Heart left ventricle (tissue), 13 donors: Measurements from ENCODE around the gene AKAP10.

Source experiments
- CTCF ChIP-seq, 12 donors: fragments of 200-600 bp; sonication (generic) in 4 of 12; IDR thresholded peaks; one replicate each; pipeline versions ENCODE4 v1.5.0 to v1.8.0; 2018 to 2022; ENCODE audit warnings: antibody characterized with exemption in 12 of 12, mild to moderate bottlenecking in 5 of 12
- POLR2A ChIP-seq, 2 donors: fragments of 450-650 bp; IDR thresholded peaks; one replicate each; pipeline ENCODE4 v1.6.1; 2017; ENCODE audit warnings: antibody characterized with exemption in 2 of 2, mild to moderate bottlenecking in 2 of 2, moderate library complexity in 2 of 2
- donor health status: ischemic (EF 13 %, LVEDD 7.1; RV severe dilation, severe dysfunction).
- donor health status: DM: no; HTN: yes; CAD: no.
- donor health status: DM: no; HTN: no; CAD: no.
- donor health status: ischemic (EF 25% LVEDD 6.9; RV normal size, moderate dysfunction).
- donor health status: ischemic (EF 25% LVEDD 5.7; RV mildly dilated, moderate dysfunction).
- donor health status: ischemic (EF 35%, LVEDD 5.7; RV mildly dilated, moderate dysfunction).
- donor health status: nonischemic (EF 11% LVEDD 7.7; RV severe dilation, severe dysfunction).
- donor health status: DM: yes; HTN: yes; CAD: no.
- donor health status: PGD.
- donor health status: ischemic (EF 29% LVEDD 5.4; RV normal size, mild dysfunction).
- donor health status: nonischemic (EF 23%, LVEDD 6.1; RV moderate dilation, normal function).

GRCh38 chr17:19938736-19939135 is 38.9 kb downstream of the AKAP10 start:
- no peak for TF ChIP-seq CTCF (IDR thresholded peaks at IDR 0.05)
- TF ChIP-seq POLR2A (IDR thresholded peaks at IDR 0.05), result no peak
